NCI-H446 (cell line): Measurements from ENCODE around the gene CCDC27.

Experiments used
- DNase-seq, 2 experiments: peaks; one replicate each; lab custom pipeline; 2025; lab: John Stamatoyannopoulos, UW

Gene CCDC27

GRCh38 chr1:3777078-3777547 is 24.9 kb downstream of the CCDC27 start:
- DNase-seq: peak in 1 of 2 experiments; percentile 34

GRCh38 chr1:3777647-3778589 is 25.7 kb downstream of the CCDC27 start:
- no peak for DNase-seq

- DNase-seq: peak in 1 of 2 experiments; percentile 40
These were observed 26.5 kb downstream of the CCDC27 start for GRCh38 chr1:3778590-3779264.

- no peak for DNase-seq
These were observed 27.1 kb downstream of the CCDC27 start for GRCh38 chr1:3779265-3779911.

GRCh38 chr1:3779912-3780416 is 27.7 kb downstream of the CCDC27 start:
- DNase-seq: no peak

GRCh38 chr1:3780901-3781300 is 28.7 kb downstream of the CCDC27 start:
- DNase-seq: no peak

- no peak for DNase-seq
These were observed 31.6 kb downstream of the CCDC27 start for GRCh38 chr1:3783651-3784474.

GRCh38 chr1:3785045-3785444 is 32.8 kb downstream of the CCDC27 start:
- DNase-seq: no peak

GRCh38 chr1:3785456-3786157 is 33.4 kb downstream of the CCDC27 start:
- DNase-seq: no peak

GRCh38 chr1:3786468-3787348 is 34.5 kb downstream of the CCDC27 start:
- no peak for DNase-seq

GRCh38 chr1:3787349-3787715 is 35.1 kb downstream of the CCDC27 start:
- DNase-seq: no peak

- no peak for DNase-seq
These were observed 35.7 kb downstream of the CCDC27 start for GRCh38 chr1:3787745-3788605.

GRCh38 chr1:3788756-3789420 is 36.6 kb downstream of the CCDC27 start:
- DNase-seq: no peak

GRCh38 chr1:3789421-3790300 is 37.4 kb downstream of the CCDC27 start:
- no peak for DNase-seq

- DNase-seq: no peak
These were observed 38.3 kb downstream of the CCDC27 start for GRCh38 chr1:3790500-3790923.

GRCh38 chr1:3790952-3791351 is 38.7 kb downstream of the CCDC27 start:
- no peak for DNase-seq
